ENCODE data around the gene UCK1.

UCK1 gene

GRCh38 chr9:131475111-131475955, 55.7 kb downstream of the UCK1 start:
- no peak for DNase-seq

DNA sequence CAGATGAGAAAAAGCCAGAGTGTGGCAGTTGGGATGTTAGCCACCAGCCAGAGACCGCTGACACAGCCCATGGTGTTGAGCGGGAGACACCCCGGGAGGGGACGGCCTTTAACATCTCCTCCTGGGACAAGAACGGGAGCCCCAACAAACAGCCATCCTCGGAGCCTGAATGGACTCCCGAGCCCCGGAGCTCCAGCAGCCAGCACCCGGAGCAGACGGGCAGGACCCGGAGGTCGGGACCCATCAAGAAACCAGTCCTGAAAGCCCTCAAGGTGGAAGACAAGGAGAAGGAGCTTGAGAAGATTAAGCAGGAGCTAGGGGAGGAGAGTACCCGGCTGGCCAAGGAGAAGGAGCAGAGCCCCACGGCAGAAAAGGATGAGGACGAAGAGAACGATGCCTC, 56.4 kb downstream of the UCK1 start:
- DNase-seq, result no peak

DNA sequence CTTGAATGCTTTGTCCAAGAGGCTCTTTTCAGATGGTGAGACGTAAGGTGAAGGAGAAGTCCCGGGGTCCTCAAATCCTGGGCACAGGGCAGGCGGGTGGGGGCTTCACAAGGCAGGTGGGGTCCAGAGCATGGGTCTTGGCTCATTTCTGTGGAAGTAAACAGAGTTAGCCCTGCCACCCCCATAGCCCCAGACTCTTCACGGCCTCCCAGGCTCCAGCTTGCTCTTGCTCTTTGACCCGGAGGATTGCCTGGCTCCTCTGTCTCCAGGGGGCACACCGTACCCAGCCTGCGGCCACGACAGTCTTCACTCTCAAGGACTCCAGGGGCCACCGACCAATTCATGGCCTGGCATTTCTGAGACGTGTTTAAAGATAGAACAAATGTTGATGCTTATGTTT, 57.2 kb downstream of the UCK1 start:
- DNase-seq, result no peak

Data from activated gamma-delta T cell treated with Interleukin-2 at 50 U/mL for 16 hours (primary cell).